Endothelial cell of umbilical vein (primary cell): ENCODE data around the gene HOXA4. TPM values are rescaled to one million over a fixed set of nuclear protein-coding genes. Genes with fewer than 3 reads are reported as not detected.
A peak's percentile ranks its signal among the peaks of the same experiment; 100 is the strongest.

Source experiments
- BruUV-seq: library from RNA; stranded (reverse); fragments of 400-500 nt; replicated peaks from 2 replicates; lab custom pipeline; 2021; lab: Mats Ljungman, UMichigan
- CTCF ChIA-PET: fragments of 300-600, 350-600 bp; sonication (Branson Sonifier 250); formaldehyde crosslinking; loops from one replicate; lab custom pipeline; 2021; ENCODE audit warnings: antibody characterized with exemption, inconsistent platforms; lab: Charles Lee
- POLR2A ChIA-PET: fragments of 300-600, 350-600 bp; sonication (Branson Sonifier 250); formaldehyde crosslinking; loops from one replicate; lab custom pipeline; 2021; ENCODE audit warnings: antibody characterized with exemption, inconsistent platforms; lab: Charles Lee
- DNase-seq: peaks from one replicate; pipeline ENCODE4 v3.0.0-alpha.2; 2011; ENCODE audit warnings: low read depth, low spot score
- FAIRE-seq: peaks from 2 replicates; lab custom pipeline; 2011; peaks lifted over from hg19 to GRCh38; lab: Jason Lieb, UNC
- H2AFZ ChIP-seq: 2 replicates; pipeline ENCODE4 v1.6.0; 2012; ENCODE audit warnings: low read depth, low read length, control low read depth, inconsistent platforms
- H3K27ac ChIP-seq: 2 replicates; pipeline ENCODE4 v1.5.1; 2011; ENCODE audit warnings: low read depth, mild to moderate bottlenecking, control low read depth, low read length, moderate library complexity; ENCODE audit not compliant: insufficient read depth
- H3K27me3 ChIP-seq, 2 experiments: 2 replicates each; pipeline versions ENCODE4 v1.6.0 to v1.6.1; 2011; ENCODE audit warnings: low read length in 2 of 2, mixed read lengths in 1 of 2; ENCODE audit not compliant: control insufficient read depth in 2 of 2, insufficient read depth in 2 of 2
- H3K36me3 ChIP-seq, 2 experiments: 2 replicates in 1 of 2; 3 replicates in 1 of 2; pipeline ENCODE4 v1.5.1; 2011; ENCODE audit warnings: low read length in 2 of 2, mild to moderate bottlenecking in 1 of 2, moderate library complexity in 1 of 2; ENCODE audit not compliant: control insufficient read depth in 2 of 2, insufficient read depth in 2 of 2; ENCODE audit errors: extremely low read depth in 1 of 2
- H3K4me1 ChIP-seq: 3 replicates; pipeline ENCODE4 v1.5.1; 2011; ENCODE audit warnings: mild to moderate bottlenecking, low read length; ENCODE audit not compliant: control insufficient read depth, insufficient read depth; ENCODE audit errors: extremely low read depth
- H3K4me2 ChIP-seq: 2 replicates; pipeline ENCODE4 v1.6.1; 2011; ENCODE audit warnings: low read length, control low read depth, mixed read lengths; ENCODE audit not compliant: insufficient read depth
- H3K4me3 ChIP-seq, 3 experiments: fragments of 200-600 bp in 1 of 3; sonication (generic), shearing (Covaris generic) in 1 of 3; replicated peaks in 1 of 3; 2 replicates each; pipeline ENCODE4 v1.5.1; 2011 to 2016; ENCODE audit warnings: control low read depth in 3 of 3, low read length in 3 of 3, mild to moderate bottlenecking in 2 of 3, inconsistent platforms in 1 of 3, low read depth in 1 of 3, moderate library complexity in 1 of 3; ENCODE audit not compliant: insufficient read depth in 1 of 3
- H3K79me2 ChIP-seq: 2 replicates; pipeline ENCODE4 v1.6.0; 2012; ENCODE audit warnings: low read length, inconsistent platforms; ENCODE audit not compliant: control insufficient read depth, insufficient read depth
- H3K9ac ChIP-seq: replicated peaks from 2 replicates; pipeline ENCODE3; 2011; ENCODE audit warnings: low read length, control low read depth; ENCODE audit not compliant: insufficient read depth; ENCODE audit errors: extremely low read depth
- H3K9me1 ChIP-seq: replicated peaks from 3 replicates; pipeline ENCODE4 v1.6.0; 2011; ENCODE audit warnings: mild to moderate bottlenecking, low read length; ENCODE audit not compliant: control insufficient read depth, insufficient read depth; ENCODE audit errors: extremely low read depth
- H3K9me3 ChIP-seq: replicated peaks from 2 replicates; pipeline ENCODE4 v1.5.1; 2012; ENCODE audit warnings: low read length, inconsistent platforms; ENCODE audit not compliant: control insufficient read depth, insufficient read depth
- H4K20me1 ChIP-seq: replicated peaks from 2 replicates; pipeline ENCODE3; 2011; ENCODE audit warnings: mild to moderate bottlenecking, low read length; ENCODE audit not compliant: control insufficient read depth, insufficient read depth; ENCODE audit errors: extremely low read depth
- CTCF ChIP-seq, 2 donors: IDR thresholded peaks; 1 replicate in 1 of 2; 2 replicates in 1 of 2; pipeline ENCODE4 v1.5.1; 2011; ENCODE audit warnings: low read length in 2 of 2, mild to moderate bottlenecking in 2 of 2, moderate library complexity in 2 of 2, control low read depth in 1 of 2, inconsistent platforms in 1 of 2, low read depth in 1 of 2; ENCODE audit not compliant: insufficient read depth in 1 of 2; ENCODE audit errors: extremely low read depth in 1 of 2
- EZH2 ChIP-seq: IDR thresholded peaks from 2 replicates; pipeline ENCODE4 v1.6.1; 2012; ENCODE audit warnings: borderline replicate concordance, low read depth, mild to moderate bottlenecking, moderate library complexity, low read length, inconsistent platforms; ENCODE audit not compliant: severe bottlenecking
- FOS ChIP-seq: IDR thresholded peaks from 2 replicates; pipeline ENCODE4 v1.6.1; 2011; ENCODE audit warnings: mild to moderate bottlenecking, low read length, moderate library complexity, borderline replicate concordance; ENCODE audit not compliant: insufficient read depth
- GATA2 ChIP-seq: IDR thresholded peaks from 2 replicates; pipeline ENCODE4 v1.7.0; 2011; ENCODE audit warnings: low read depth, mild to moderate bottlenecking, moderate library complexity, mixed read lengths, low read length; ENCODE audit not compliant: insufficient read length, insufficient read depth
- JUN ChIP-seq: IDR thresholded peaks from 2 replicates; pipeline ENCODE4 v1.6.1; 2011; ENCODE audit warnings: borderline replicate concordance, low read depth; ENCODE audit not compliant: insufficient read length, insufficient read depth
- MYC ChIP-seq: IDR thresholded peaks from one replicate; pipeline ENCODE4 v1.6.1; 2011; ENCODE audit warnings: mild to moderate bottlenecking, low read depth, low read length
- POLR2A ChIP-seq: IDR thresholded peaks from 2 replicates; pipeline ENCODE4 v1.6.1; 2012; ENCODE audit warnings: low read depth, mild to moderate bottlenecking, control low read depth, low read length
- POLR2AphosphoS5 ChIP-seq: IDR thresholded peaks from 2 replicates; pipeline ENCODE4 v1.6.1; 2012; ENCODE audit warnings: low read depth, mild to moderate bottlenecking, control low read depth, low read length, moderate library complexity; ENCODE audit not compliant: insufficient read depth
- dilution Hi-C: fragments of 300-500 bp; cut with MboI; formaldehyde crosslinking; loops from one replicate; pipeline ENCODE4 v1.15.0; 2019; ENCODE audit warnings: low sequenced_read_pairs; ENCODE audit not compliant: extremely low pct_ligation_motif_present
- intact Hi-C: fragments of 100-400 bp; cut with micrococcal nuclease; formaldehyde crosslinking; loops from one replicate; pipeline ENCODE4 v1.10.0; 2022
- polyA plus RNA-seq, 4 experiments: library from polyadenylated mRNA; depleted of rRNA in 3 of 4; stranded (reverse) in 3 of 4; unstranded in 1 of 4; fragments of >200 nt; gene quantifications; 2 replicates each; pipeline versions ENCODE4 v1.2.1 to v1.2.3, GENCODE V29; 2011 to 2012; ENCODE audit warnings: missing spikeins in 1 of 4
- total RNA-seq: library from RNA; stranded (reverse); gene quantifications from 2 replicates; pipeline ENCODE4 v1.2.3, GENCODE V29; 2021
- TF ChIP-seq, protein P1 (sequence below): IDR thresholded peaks from 2 replicates; pipeline ENCODE4 v1.6.1; 2011; ENCODE audit not compliant: insufficient read depth, insufficient read length

The HOXA4 gene
- total and polyA plus RNA-seq, 2 donors (not counting 3 experiments of a cell fraction or from before 2014, with no cell fraction given) = 4.9 to 8.1 TPM

DNA sequence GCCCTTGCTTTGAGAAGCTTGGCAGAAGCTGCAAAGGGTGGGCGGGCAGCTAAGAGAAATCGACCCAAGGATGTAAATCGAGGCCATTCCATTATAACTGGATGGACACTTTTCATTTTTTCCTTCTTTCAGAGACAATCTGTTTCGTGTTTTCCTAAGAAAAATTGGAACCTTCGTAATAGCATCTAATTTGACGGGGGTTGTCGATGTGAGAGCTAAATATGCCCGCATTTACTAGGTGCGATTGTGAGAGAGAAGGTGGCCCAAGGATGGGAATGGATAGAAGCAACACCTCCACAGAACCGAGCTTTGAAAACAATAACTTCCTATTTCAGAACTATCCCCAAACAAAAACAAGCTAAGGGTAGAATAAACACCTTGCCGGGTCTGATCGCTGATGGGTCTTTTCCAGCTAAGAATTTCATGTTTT, 848 bp upstream of the HOXA4 start:
- no peak for FAIRE-seq
- Histone ChIP-seq H3K27ac (peak overlapping the region; percentile 67), H3K9ac (peak overlapping the region; percentile 36), H3K9me3 (no peaks in the 10 kb centered on the region), H4K20me1 (no peaks in the 10 kb centered on the region), H3K27me3 (no peaks in the 10 kb centered on the region), H3K9me1 (no peaks in the 10 kb centered on the region), H3K4me2 (peak overlapping the region; percentile 46), H3K36me3 (peaks cover 0 to 11% of the 10 kb centered on the region in 2 experiments), H3K79me2 (peaks cover 73% of the 10 kb centered on the region), H3K4me3 (peak overlapping the region in 2 of 3 experiments; percentile 40 to 60), H3K4me1 (peaks cover 65% of the 10 kb centered on the region), H2AFZ (no peak overlapping the region)
- dilution Hi-C loops = no loop called here
- TF ChIP-seq, protein P1, sequence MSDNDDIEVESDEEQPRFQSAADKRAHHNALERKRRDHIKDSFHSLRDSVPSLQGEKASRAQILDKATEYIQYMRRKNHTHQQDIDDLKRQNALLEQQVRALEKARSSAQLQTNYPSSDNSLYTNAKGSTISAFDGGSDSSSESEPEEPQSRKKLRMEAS = no peak
- no peak for TF ChIP-seq FOS
- no peak for TF ChIP-seq GATA2
- no peak for TF ChIP-seq POLR2AphosphoS5
- no peak for TF ChIP-seq JUN
- TF ChIP-seq POLR2A = no peak
- TF ChIP-seq EZH2 = no peak
- no peak for TF ChIP-seq MYC
- TF ChIP-seq CTCF (IDR thresholded peaks at IDR 0.05; ENCODE audit: extremely low read depth in 1 of 2, insufficient read depth in 1 of 2, low read depth in 1 of 2, low read length in 2 of 2) = no peak
- intact Hi-C loops = no loop called here
- TSS peak; percentile 77 for BruUV-seq
- ChIA-PET POLR2A (interaction anchor here (0.7 to 1.6 kb wide), 4 partner anchors 17 to 443 kb away, joined by 3 to 6 read pairs (median 4); partner anchors contain the start of gene SKAP2), CTCF (interaction anchor here (0.9 to 2.7 kb wide), 17 partner anchors 10 to 762 kb away, joined by 3 to 16 read pairs (median 6); partner anchors contain the start of gene HOXA5)
- DNase-seq = peak; percentile 37
